K562 (cell line): ENCODE data around the gene CAMSAP2.

ENCODE experiments used
- SFPQ ChIP-seq: fragments of 200-400 bp; formaldehyde crosslinking; IDR thresholded peaks from 2 replicates; pipeline ENCODE4 v1.6.1; 2017; ENCODE audit warnings: mild to moderate bottlenecking, low read depth, low read length, moderate library complexity
- ZBTB12 ChIP-seq: fragments of 250-450 bp; sonication (Bioruptor Pico); IDR thresholded peaks from 2 replicates; pipeline ENCODE4 v1.4.0; 2020
- ZNF12 ChIP-seq: sonication (generic); formaldehyde crosslinking; IDR thresholded peaks from 2 replicates; pipeline ENCODE4 v1.4.0; 2020; ENCODE audit warnings: mild to moderate bottlenecking, missing genetic modification reagents

GRCh38 chr1:200739702-200740570, 1.2 kb downstream of the CAMSAP2 start:
- TF ChIP-seq ZNF12 (CRISPR knock-in tag), result no peak
- TF ChIP-seq SFPQ, result no peak
- no peak for TF ChIP-seq ZBTB12 (CRISPR knock-in tag)
